Measurements from ENCODE around the gene MAGI3.
A peak's percentile ranks its signal among the peaks of the same experiment; 100 is the strongest.
"Not testable (repeated sequence)": the region's sequence is repeated elsewhere in the genome, so short reads cannot be mapped to it uniquely, and the experiment has no call there.

The MAGI3 gene

GRCh38 chr1:113442131-113442530 lies 51.8 kb downstream of the MAGI3 start:
- no peak for DNase-seq (ENCODE audit: low spot score)

GRCh38 chr1:113444857-113445256 lies 54.5 kb downstream of the MAGI3 start:
- no peak for DNase-seq (ENCODE audit: low spot score)

- DNase-seq (ENCODE audit: low spot score), result no peak
Observed at GRCh38 chr1:113451710-113452109, 61.4 kb downstream of the MAGI3 start.

- DNase-seq (ENCODE audit: low spot score), result peak; percentile 14
Observed at GRCh38 chr1:113452921-113453770, 62.8 kb downstream of the MAGI3 start.

- DNase-seq (ENCODE audit: low spot score), result no peak
Observed at GRCh38 chr1:113453771-113454083, 63.4 kb downstream of the MAGI3 start.

GRCh38 chr1:113455374-113455773 lies 65.1 kb downstream of the MAGI3 start:
- no peak for DNase-seq (ENCODE audit: low spot score)

- DNase-seq (ENCODE audit: low spot score), result no peak
Observed at GRCh38 chr1:113456967-113457366, 66.7 kb downstream of the MAGI3 start.

GRCh38 chr1:113459279-113459678 lies 69.0 kb downstream of the MAGI3 start:
- DNase-seq (ENCODE audit: low spot score), result no peak

GRCh38 chr1:113467991-113468390 lies 77.7 kb downstream of the MAGI3 start:
- no peak for DNase-seq (ENCODE audit: low spot score)

- not testable (repeated sequence) for DNase-seq (ENCODE audit: low spot score)
Observed at GRCh38 chr1:113478427-113479195, 88.3 kb downstream of the MAGI3 start.

GRCh38 chr1:113479713-113480676 lies 89.7 kb downstream of the MAGI3 start:
- no peak for DNase-seq (ENCODE audit: low spot score)

- DNase-seq (ENCODE audit: low spot score), result not testable (repeated sequence)
Observed at GRCh38 chr1:113485131-113485530, 94.8 kb downstream of the MAGI3 start.

GRCh38 chr1:113488576-113489177 lies 98.4 kb downstream of the MAGI3 start:
- no peak for DNase-seq (ENCODE audit: low spot score)

GRCh38 chr1:113490384-113490783 lies 100.1 kb downstream of the MAGI3 start:
- DNase-seq (ENCODE audit: low spot score), result no peak

- no peak for DNase-seq (ENCODE audit: low spot score)
Observed at GRCh38 chr1:113493533-113493932, 103.2 kb downstream of the MAGI3 start.

GRCh38 chr1:113505357-113505756 lies 115.0 kb downstream of the MAGI3 start:
- DNase-seq (ENCODE audit: low spot score), result no peak

- no peak for DNase-seq (ENCODE audit: low spot score)
Observed at GRCh38 chr1:113507552-113508214, 117.4 kb downstream of the MAGI3 start.

- no peak for DNase-seq (ENCODE audit: low spot score)
Observed at GRCh38 chr1:113508364-113509164, 118.2 kb downstream of the MAGI3 start.

GRCh38 chr1:113509766-113510165 lies 119.5 kb downstream of the MAGI3 start:
- DNase-seq (ENCODE audit: low spot score), result not testable (repeated sequence)

- no peak for DNase-seq (ENCODE audit: low spot score)
Observed at GRCh38 chr1:113511269-113511668, 121.0 kb downstream of the MAGI3 start.

All from CD4-positive, alpha-beta T cell treated with Interleukin-15 for 4 hours (primary cell).